AG08395 (cell line): ENCODE data around the gene PASK.

Experiments used
- DNase-seq: peaks from one replicate; pipeline ENCODE4 v3.0.0; 2012; ENCODE audit warnings: mixed read lengths, low spot score

PASK gene

GRCh38 chr2:241081643-241082340, 67.5 kb downstream of the PASK start:
- no peak for DNase-seq

- DNase-seq = no peak
Measured at GRCh38 chr2:241081190-241081642, 68.1 kb downstream of the PASK start.

GRCh38 chr2:241080405-241081189, 68.7 kb downstream of the PASK start:
- no peak for DNase-seq

GRCh38 chr2:241074901-241075540, 74.3 kb downstream of the PASK start:
- no peak for DNase-seq

GRCh38 chr2:241074065-241074818, 75.0 kb downstream of the PASK start:
- no peak for DNase-seq

GRCh38 chr2:241073166-241074064, 75.9 kb downstream of the PASK start:
- no peak for DNase-seq

- DNase-seq = no peak
Measured at GRCh38 chr2:241072553-241073165, 76.6 kb downstream of the PASK start.

- no peak for DNase-seq
Measured at GRCh38 chr2:241072151-241072550, 77.1 kb downstream of the PASK start.

- DNase-seq = no peak
Measured at GRCh38 chr2:241071677-241072111, 77.6 kb downstream of the PASK start.

GRCh38 chr2:241070811-241071676, 78.2 kb downstream of the PASK start:
- no peak for DNase-seq

GRCh38 chr2:241070361-241070760, 78.9 kb downstream of the PASK start:
- no peak for DNase-seq

GRCh38 chr2:241069821-241070281, 79.4 kb downstream of the PASK start:
- DNase-seq = no peak

GRCh38 chr2:241068942-241069810, 80.1 kb downstream of the PASK start:
- DNase-seq = no peak

- DNase-seq = no peak
Measured at GRCh38 chr2:241068136-241068941, 80.9 kb downstream of the PASK start.

GRCh38 chr2:241067501-241068135, 81.7 kb downstream of the PASK start:
- DNase-seq = no peak

- DNase-seq = no peak
Measured at GRCh38 chr2:241066893-241067341, 82.4 kb downstream of the PASK start.
